Pancreas (tissue), 10 donors: ENCODE data around the gene NOL4L. TPM values are rescaled to one million over a fixed set of nuclear protein-coding genes. Genes with fewer than 3 reads are reported as not detected.

Experiments
- ATAC-seq, 4 donors: fragments of 200-7000 bp; cut with Tn5 transposase; one replicate each; pipeline versions ENCODE4 v1.8.0 to v1.9.1; 2020; ENCODE audit warnings: mild to moderate bottlenecking in 4 of 4, moderate library complexity in 4 of 4
- DNase-seq, 6 donors: peaks; one replicate each; pipeline ENCODE4 v3.0.0-alpha.2; 2020
- FAIRE-seq: peaks from 2 replicates; lab custom pipeline; 2012; peaks lifted over from hg19 to GRCh38; lab: Jason Lieb, UNC
- H3K27ac ChIP-seq, 4 donors: fragments of 200-600 bp; sonication (generic); 1 replicate in 3 of 4; 2 replicates in 1 of 4; pipeline versions ENCODE4 v1.5.0 to v1.8.0; 2020
- H3K27me3 ChIP-seq, 4 donors: fragments of 200-600 bp; one replicate each; pipeline ENCODE4 v1.8.0; 2021
- H3K36me3 ChIP-seq, 3 donors: fragments of 200-600 bp; sonication (generic) in 1 of 3; one replicate each; pipeline versions ENCODE4 v1.5.0 to v1.8.0; 2020 to 2021
- H3K4me1 ChIP-seq, 3 donors: fragments of 200-600 bp; one replicate each; pipeline ENCODE4 v1.8.0; 2021
- H3K4me3 ChIP-seq, 4 donors: fragments of 200-600 bp; sonication (generic) in 2 of 4; one replicate each; pipeline versions ENCODE4 v1.5.0 to v1.8.0; 2020 to 2021
- H3K9me3 ChIP-seq, 4 donors: fragments of 200-600 bp; one replicate each; pipeline ENCODE4 v1.8.0; 2021
- WGBS, 2 donors: extraction: QIAGEN DNeasy Blood & Tissue Kit; methylation state at CpG; one replicate each; pipeline ENCODE4 v1.1.7; 2013; 5-methylcytosine and 5-hydroxymethylcytosine counted together
- intact Hi-C, 3 donors: fragments of 100-400 bp; cut with DNase I; formaldehyde crosslinking; loops; one replicate each; pipeline versions ENCODE4 v1.11.1 to v1.14.2; 2022
- polyA plus RNA-seq, 2 donors: library from polyadenylated mRNA; stranded (reverse); fragments of 200-250 nt; gene quantifications; one replicate each; pipeline ENCODE4 v1.2.3, GENCODE V29; 2013
- total RNA-seq, 6 donors: library from RNA; stranded (reverse); fragmentation: NEBNext Ultra II Directional in 4 of 6; extraction: Animal tissue kit (Norgen Biotek cat#: 25700) in 4 of 6; gene quantifications; one replicate each; pipeline versions ENCODE4 v1.2.1 to v1.2.4, GENCODE V29; 2021 to 2023
- TF ChIP-seq, protein P1 (sequence below), 4 donors: fragments of 200-600 bp; sonication (generic) in 3 of 4; IDR thresholded peaks; one replicate each; pipeline versions ENCODE4 v1.5.0 to v1.8.0; 2021; ENCODE audit warnings: antibody characterized with exemption in 4 of 4
- donor health status: healthy with polysubstance abuse.
- donor health status: DM: no; HTN: no; CAD: no; lungs with moderate emphysema.
- donor health status: DM: no; HTN: no; CAD: no.
- donor health status: control.
- donor health status: control.
- donor health status: Bipolar disorder and iron deficiency.
- donor health status: DM: yes; HTN: yes; CAD: no.
- donor health status: DM: no; HTN: no; CAD: no.
- donor health status: DM: no; HTN: no; CAD: no.
- donor health status: DM: yes; HTN: yes; CAD: no.

NOL4L gene
- total and polyA plus RNA-seq, 8 donors: 8.7 to 14.5 (median 10.2) TPM

DNA sequence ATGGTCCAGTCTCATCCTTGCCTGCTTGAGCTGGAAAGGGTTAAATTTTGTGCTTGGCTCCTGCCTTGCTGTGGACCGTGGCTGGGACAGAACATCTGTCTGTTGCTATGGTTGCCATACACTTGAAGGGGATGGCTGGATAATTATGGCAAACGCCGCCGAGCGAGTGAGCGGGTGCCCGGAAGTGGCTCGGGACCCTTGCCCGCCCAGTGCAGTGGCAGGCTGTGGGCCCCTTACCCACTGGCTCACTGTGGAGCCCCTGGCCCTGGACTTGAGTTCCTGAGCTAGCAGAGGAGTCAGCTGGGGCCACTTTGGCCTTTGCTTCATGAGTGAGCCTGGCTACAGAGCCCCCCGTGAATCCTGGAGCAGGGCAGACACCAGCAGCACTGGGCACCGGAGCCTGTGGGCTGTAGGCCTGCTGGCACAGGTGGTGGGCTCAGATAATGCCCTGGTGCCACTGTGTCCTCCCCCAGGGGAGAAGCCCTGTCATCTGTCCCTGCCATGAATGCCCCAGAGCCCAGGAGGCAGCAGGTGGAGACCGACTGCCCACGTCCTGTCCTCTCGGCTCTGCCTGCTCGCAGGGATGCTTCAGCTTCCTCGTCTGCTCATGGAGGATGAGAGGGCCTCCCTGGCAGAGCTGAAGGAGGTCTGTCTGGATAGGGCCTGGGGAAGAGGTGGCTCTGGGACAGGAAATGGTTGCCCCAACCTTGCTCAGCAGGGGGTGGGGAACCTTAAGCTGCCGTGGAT, 25.5 kb upstream of the NOL4L start:
- H3K36me3 ChIP-seq: no peaks in the 10 kb centered on the region
- no peak overlapping the region for H3K4me3 ChIP-seq
- TF ChIP-seq, protein P1, sequence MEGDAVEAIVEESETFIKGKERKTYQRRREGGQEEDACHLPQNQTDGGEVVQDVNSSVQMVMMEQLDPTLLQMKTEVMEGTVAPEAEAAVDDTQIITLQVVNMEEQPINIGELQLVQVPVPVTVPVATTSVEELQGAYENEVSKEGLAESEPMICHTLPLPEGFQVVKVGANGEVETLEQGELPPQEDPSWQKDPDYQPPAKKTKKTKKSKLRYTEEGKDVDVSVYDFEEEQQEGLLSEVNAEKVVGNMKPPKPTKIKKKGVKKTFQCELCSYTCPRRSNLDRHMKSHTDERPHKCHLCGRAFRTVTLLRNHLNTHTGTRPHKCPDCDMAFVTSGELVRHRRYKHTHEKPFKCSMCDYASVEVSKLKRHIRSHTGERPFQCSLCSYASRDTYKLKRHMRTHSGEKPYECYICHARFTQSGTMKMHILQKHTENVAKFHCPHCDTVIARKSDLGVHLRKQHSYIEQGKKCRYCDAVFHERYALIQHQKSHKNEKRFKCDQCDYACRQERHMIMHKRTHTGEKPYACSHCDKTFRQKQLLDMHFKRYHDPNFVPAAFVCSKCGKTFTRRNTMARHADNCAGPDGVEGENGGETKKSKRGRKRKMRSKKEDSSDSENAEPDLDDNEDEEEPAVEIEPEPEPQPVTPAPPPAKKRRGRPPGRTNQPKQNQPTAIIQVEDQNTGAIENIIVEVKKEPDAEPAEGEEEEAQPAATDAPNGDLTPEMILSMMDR (IDR thresholded peaks at IDR 0.05): no peak
- H3K27ac ChIP-seq: no peak overlapping the region
- no peaks in the 10 kb centered on the region for H3K27me3 ChIP-seq
- H3K4me1 ChIP-seq: no peaks in the 10 kb centered on the region
- ATAC-seq (no peak), FAIRE-seq (no peak), DNase-seq (no peak)
- 79 to 80% methylated on average over 17 of the region's 17 CpGs for WGBS, 2 donors
- intact Hi-C loops: no loop called here
- no peaks in the 10 kb centered on the region for H3K9me3 ChIP-seq

DNA sequence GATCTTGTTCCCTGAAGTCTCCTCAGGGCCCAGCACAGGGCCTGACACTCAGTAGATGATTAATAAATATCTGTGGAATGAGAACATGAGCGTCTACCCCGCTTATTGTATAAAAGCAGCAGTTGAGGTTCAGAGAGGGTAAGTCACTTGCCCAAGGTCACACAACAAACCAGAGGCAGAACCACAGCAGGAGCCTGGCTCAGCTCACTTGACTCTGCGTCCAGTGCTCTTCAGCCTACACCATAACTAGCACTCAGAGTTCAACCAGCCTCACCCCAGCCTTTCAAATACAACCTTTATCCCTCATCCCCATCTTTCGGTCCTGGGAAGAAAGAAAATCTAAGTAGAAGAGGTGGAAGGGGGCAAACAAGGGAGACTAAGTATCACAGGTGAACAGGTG, 24.9 kb upstream of the NOL4L start:
- Histone ChIP-seq H3K36me3 (no peaks in the 10 kb centered on the region), H3K4me1 (no peaks in the 10 kb centered on the region), H3K9me3 (no peaks in the 10 kb centered on the region), H3K27me3 (no peaks in the 10 kb centered on the region), H3K4me3 (no peak overlapping the region), H3K27ac (no peak overlapping the region)
- DNase-seq: no peak
- no peak for ATAC-seq
- TF ChIP-seq, protein P1 (IDR thresholded peaks at IDR 0.05): no peak
- no peak for FAIRE-seq
- intact Hi-C loops: no loop called here
- 77 to 81% methylated on average over 4 of the region's 4 CpGs for WGBS, 2 donors

- Histone ChIP-seq H3K36me3 (no peaks in the 10 kb centered on the region), H3K9me3 (no peaks in the 10 kb centered on the region), H3K4me3 (no peak overlapping the region), H3K4me1 (no peaks in the 10 kb centered on the region), H3K27me3 (no peaks in the 10 kb centered on the region), H3K27ac (no peak overlapping the region)
- intact Hi-C loops: no loop called here
- DNase-seq (no peak), FAIRE-seq (no peak), ATAC-seq (no peak)
- 80 to 84% methylated on average over 9 to 14 of the region's 14 CpGs for WGBS, 2 donors
- TF ChIP-seq, protein P1 (IDR thresholded peaks at IDR 0.05): no peak
These were observed 24.1 kb upstream of the NOL4L start for GRCh38 chr20:32609111-32609773.

DNA sequence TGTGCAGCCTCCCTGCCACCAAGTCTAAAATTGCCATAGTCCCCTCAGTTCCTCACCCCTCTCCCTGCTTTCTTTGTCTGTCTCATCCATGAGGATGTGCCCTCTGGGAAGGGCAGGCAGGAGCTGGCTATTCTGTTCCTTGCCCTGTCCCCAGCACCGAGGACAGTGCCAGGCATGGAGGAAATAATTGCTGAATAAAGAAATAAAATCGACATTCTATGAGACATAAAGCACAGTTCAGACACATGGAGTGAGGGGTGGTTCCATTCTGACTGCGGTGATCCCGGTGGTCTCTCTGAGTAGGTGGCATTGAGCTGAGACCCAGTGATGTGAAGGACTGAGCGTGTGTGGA, 23.5 kb upstream of the NOL4L start:
- no peaks in the 10 kb centered on the region for H3K27me3 ChIP-seq
- intact Hi-C loops: no loop called here
- TF ChIP-seq, protein P1 (IDR thresholded peaks at IDR 0.05): no peak
- H3K4me3 ChIP-seq: no peak overlapping the region
- no peaks in the 10 kb centered on the region for H3K9me3 ChIP-seq
- FAIRE-seq (no peak), ATAC-seq (no peak), DNase-seq (no peak)
- H3K36me3 ChIP-seq: no peaks in the 10 kb centered on the region
- no peaks in the 10 kb centered on the region for H3K4me1 ChIP-seq
- no peak overlapping the region for H3K27ac ChIP-seq
- 80 to 84% methylated on average over 5 of the region's 5 CpGs for WGBS, 2 donors
